HepG2 (cell line): Measurements from ENCODE around the gene PCYT2. TPM values are rescaled to one million over a fixed set of nuclear protein-coding genes. Genes with fewer than 3 reads are reported as not detected.
A peak's percentile ranks its signal among the peaks of the same experiment; 100 is the strongest.

ENCODE experiments used
- ATAC-seq: fragments of 200-7000 bp; cut with Tn5 transposase; 3 replicates; pipeline ENCODE4 v1.9.1; 2020; ENCODE audit warnings: mild to moderate bottlenecking, moderate library complexity
- BruUV-seq: library from RNA; stranded (reverse); fragments of 400-500 nt; replicated peaks from 2 replicates; lab custom pipeline; 2021; lab: Mats Ljungman, UMichigan
- CTCF ChIA-PET: fragments of 300-600 bp; formaldehyde crosslinking; extraction: SDS; loops from one replicate; lab custom pipeline; 2021; ENCODE audit warnings: low total read pairs, inconsistent platforms, low intra/inter-chr PET ratio; lab: Yijun Ruan, JAX
- POLR2A ChIA-PET: fragments of 350-600 bp; sonication (Branson Sonifier 250); formaldehyde crosslinking; loops from one replicate; lab custom pipeline; 2020; ENCODE audit warnings: antibody characterized with exemption, inconsistent platforms; lab: Yijun Ruan, JAX
- DNase-seq: peaks from one replicate; pipeline ENCODE4 v3.0.0-alpha.2; 2015; ENCODE audit warnings: low spot score
- FAIRE-seq: peaks from 3 replicates; lab custom pipeline; 2011; peaks lifted over from hg19 to GRCh38; lab: Jason Lieb, UNC
- H2AFZ ChIP-seq: one replicate; pipeline ENCODE4 v1.6.1; 2011; ENCODE audit warnings: low read length, inconsistent platforms
- H3K27ac ChIP-seq: fragments of 300-600 bp; 3 replicates; pipeline ENCODE4 v1.8.0; 2011; ENCODE audit warnings: mixed run types, mild to moderate bottlenecking, mixed read lengths, low read length, inconsistent platforms; ENCODE audit not compliant: insufficient read depth; ENCODE audit errors: extremely low read length
- H3K27me3 ChIP-seq, 2 experiments: fragments of 200-600 bp in 1 of 2; 2 replicates in 1 of 2; 3 replicates in 1 of 2; pipeline versions ENCODE4 v1.6.0 to v1.8.0; 2011; ENCODE audit warnings: low read length in 2 of 2, mild to moderate bottlenecking in 2 of 2, moderate library complexity in 2 of 2, inconsistent platforms in 1 of 2; ENCODE audit not compliant: insufficient read depth in 2 of 2, control insufficient read depth in 1 of 2
- H3K36me3 ChIP-seq, 2 experiments: fragments of 200-600 bp in 1 of 2; replicated peaks in 1 of 2; 2 replicates in 1 of 2; 3 replicates in 1 of 2; pipeline versions ENCODE4 v1.5.1 to v1.8.0; 2011; ENCODE audit warnings: low read length in 2 of 2, inconsistent platforms in 1 of 2; ENCODE audit not compliant: insufficient read depth in 2 of 2, control insufficient read depth in 1 of 2
- H3K4me1 ChIP-seq: 2 replicates; pipeline ENCODE4 v1.5.1; 2012; ENCODE audit warnings: low read length, inconsistent platforms; ENCODE audit not compliant: insufficient read depth
- H3K4me2 ChIP-seq: 2 replicates; pipeline ENCODE4 v1.6.0; 2011; ENCODE audit warnings: low read depth, low read length, inconsistent platforms
- H3K4me3 ChIP-seq, 3 experiments: fragments of 200-600 bp in 1 of 3; sonication (generic), shearing (Covaris generic) in 1 of 3; replicated peaks in 1 of 3; 2 replicates each; pipeline ENCODE4 v1.5.1; 2011 to 2016; ENCODE audit warnings: low read length in 3 of 3, inconsistent platforms in 2 of 3, low read depth in 2 of 3, mild to moderate bottlenecking in 2 of 3, control low read depth in 1 of 3, mixed read lengths in 1 of 3; ENCODE audit not compliant: insufficient read depth in 1 of 3
- H3K79me2 ChIP-seq: one replicate; pipeline ENCODE4 v1.6.1; 2011; ENCODE audit warnings: low read length, inconsistent platforms; ENCODE audit not compliant: insufficient read depth
- H3K9ac ChIP-seq: 2 replicates; pipeline ENCODE4 v1.6.0; 2011; ENCODE audit warnings: mild to moderate bottlenecking, low read depth, low read length, inconsistent platforms; ENCODE audit not compliant: insufficient read depth
- H3K9me3 ChIP-seq: 2 replicates; pipeline ENCODE4 v1.5.1; 2012; ENCODE audit warnings: mild to moderate bottlenecking, low read length
- H4K20me1 ChIP-seq: 2 replicates; pipeline ENCODE4 v1.6.0; 2011; ENCODE audit warnings: inconsistent platforms, mild to moderate bottlenecking, low read length, moderate library complexity; ENCODE audit not compliant: insufficient read depth
- CENPT ChIP-seq: sonication (generic); formaldehyde crosslinking; IDR thresholded peaks from 2 replicates; pipeline ENCODE4 v1.8.0; 2022; ENCODE audit warnings: low read depth, mild to moderate bottlenecking, moderate library complexity, missing genetic modification reagents
- HOXA5 ChIP-seq: sonication (generic); formaldehyde crosslinking; IDR thresholded peaks from 2 replicates; pipeline ENCODE4 v1.4.0; 2020; ENCODE audit warnings: missing genetic modification reagents
- MED1 ChIP-seq: sonication (generic); formaldehyde crosslinking; IDR thresholded peaks from 2 replicates; pipeline ENCODE4 v1.4.0; 2020; ENCODE audit warnings: missing genetic modification reagents
- NFKB2 ChIP-seq: sonication (generic); formaldehyde crosslinking; IDR thresholded peaks from 2 replicates; pipeline ENCODE4 v1.4.0; 2020; ENCODE audit warnings: missing genetic modification reagents, borderline replicate concordance
- PAF1 ChIP-seq: IDR thresholded peaks from 2 replicates; pipeline ENCODE4 v1.6.1; 2016; ENCODE audit warnings: missing genetic modification reagents, missing compliant biosample characterization
- RFXANK ChIP-seq: IDR thresholded peaks from 2 replicates; pipeline ENCODE4 v1.6.1; 2016
- THAP11 ChIP-seq: IDR thresholded peaks from 2 replicates; pipeline ENCODE4 v1.6.1; 2016; ENCODE audit warnings: missing biosample characterization, missing genetic modification reagents
- ZNF121 ChIP-seq: sonication (generic); formaldehyde crosslinking; IDR thresholded peaks from 2 replicates; pipeline ENCODE4 v1.5.0; 2020; ENCODE audit warnings: mild to moderate bottlenecking, missing genetic modification reagents
- ZNF263 ChIP-seq: sonication (generic); formaldehyde crosslinking; IDR thresholded peaks from 2 replicates; pipeline ENCODE4 v1.4.0; 2020; ENCODE audit warnings: missing genetic modification reagents
- ZNF30 ChIP-seq: sonication (generic); formaldehyde crosslinking; IDR thresholded peaks from 2 replicates; pipeline ENCODE4 v1.5.0; 2020; ENCODE audit warnings: mild to moderate bottlenecking, missing genetic modification reagents
- WGBS: methylation state at CpG from one replicate; pipeline ENCODE4 v1.1.6; 2017; ENCODE audit warnings: low lambda C conversion rate; 5-methylcytosine and 5-hydroxymethylcytosine counted together
- in situ Hi-C: cut with HindIII; loops from 2 replicates; pipeline ENCODE4 v1.10.0; 2017; ENCODE audit warnings: low pct_unique_long_range_greater_than_20kb; ENCODE audit not compliant: extremely low pct_ligation_motif_present
- intact Hi-C: fragments of 100-400 bp; cut with micrococcal nuclease; formaldehyde crosslinking; loops from one replicate; pipeline ENCODE4 v1.10.0; 2022; ENCODE audit not compliant: unreplicated experiment
- polyA plus RNA-seq, 8 experiments: library from polyadenylated mRNA; depleted of rRNA in 3 of 8; stranded (reverse) in 7 of 8; unstranded in 1 of 8; fragments of >200 nt; fragmentation: Illumina TruSeq in 4 of 8; extraction: Trizol in 4 of 8; gene quantifications; 2 replicates each; pipeline versions ENCODE4 v1.2.1 to v1.2.3, GENCODE V29; 2011 to 2016; ENCODE audit warnings: low read depth in 4 of 8, missing spikeins in 1 of 8, mixed read lengths in 1 of 8; ENCODE audit not compliant: insufficient read depth in 1 of 8
- total RNA-seq, 5 experiments: library from RNA; depleted of rRNA; stranded (reverse); fragments of >200 nt; fragmentation: Illumina TruSeq; extraction: Trizol; gene quantifications; 2 replicates each; pipeline ENCODE4 v1.2.3, GENCODE V29; 2016; ENCODE audit warnings: low read depth in 1 of 5
- TF ChIP-seq, protein P1 (sequence below): sonication (generic); IDR thresholded peaks from 2 replicates; pipeline ENCODE4 v1.6.1; 2016; ENCODE audit warnings: low read depth, borderline replicate concordance
- TF ChIP-seq, protein P2 (sequence below): sonication (generic); formaldehyde crosslinking; conservative IDR thresholded peaks from 2 replicates; pipeline ENCODE4 v1.8.1; 2023; ENCODE audit warnings: missing genetic modification reagents
- TF ChIP-seq, protein P3 (sequence below): sonication (generic); formaldehyde crosslinking; conservative IDR thresholded peaks from 2 replicates; pipeline ENCODE4 v1.4.0; 2020; ENCODE audit warnings: mild to moderate bottlenecking, missing genetic modification reagents, moderate library complexity
- TF ChIP-seq, protein P4 (sequence below): sonication (generic); formaldehyde crosslinking; IDR thresholded peaks from 2 replicates; pipeline ENCODE4 v1.4.0; 2020; ENCODE audit warnings: mild to moderate bottlenecking, low read depth, missing genetic modification reagents
- TF ChIP-seq, protein P5 (sequence below): sonication (generic); formaldehyde crosslinking; IDR thresholded peaks from 2 replicates; pipeline ENCODE4 v1.4.0; 2020; ENCODE audit warnings: missing genetic modification reagents

PCYT2 gene
- total and polyA plus RNA-seq, 2 of the 13 experiments (the other 11 are each of a cell fraction or from before 2014, with no cell fraction given) = 147 to 297 TPM

DNA sequence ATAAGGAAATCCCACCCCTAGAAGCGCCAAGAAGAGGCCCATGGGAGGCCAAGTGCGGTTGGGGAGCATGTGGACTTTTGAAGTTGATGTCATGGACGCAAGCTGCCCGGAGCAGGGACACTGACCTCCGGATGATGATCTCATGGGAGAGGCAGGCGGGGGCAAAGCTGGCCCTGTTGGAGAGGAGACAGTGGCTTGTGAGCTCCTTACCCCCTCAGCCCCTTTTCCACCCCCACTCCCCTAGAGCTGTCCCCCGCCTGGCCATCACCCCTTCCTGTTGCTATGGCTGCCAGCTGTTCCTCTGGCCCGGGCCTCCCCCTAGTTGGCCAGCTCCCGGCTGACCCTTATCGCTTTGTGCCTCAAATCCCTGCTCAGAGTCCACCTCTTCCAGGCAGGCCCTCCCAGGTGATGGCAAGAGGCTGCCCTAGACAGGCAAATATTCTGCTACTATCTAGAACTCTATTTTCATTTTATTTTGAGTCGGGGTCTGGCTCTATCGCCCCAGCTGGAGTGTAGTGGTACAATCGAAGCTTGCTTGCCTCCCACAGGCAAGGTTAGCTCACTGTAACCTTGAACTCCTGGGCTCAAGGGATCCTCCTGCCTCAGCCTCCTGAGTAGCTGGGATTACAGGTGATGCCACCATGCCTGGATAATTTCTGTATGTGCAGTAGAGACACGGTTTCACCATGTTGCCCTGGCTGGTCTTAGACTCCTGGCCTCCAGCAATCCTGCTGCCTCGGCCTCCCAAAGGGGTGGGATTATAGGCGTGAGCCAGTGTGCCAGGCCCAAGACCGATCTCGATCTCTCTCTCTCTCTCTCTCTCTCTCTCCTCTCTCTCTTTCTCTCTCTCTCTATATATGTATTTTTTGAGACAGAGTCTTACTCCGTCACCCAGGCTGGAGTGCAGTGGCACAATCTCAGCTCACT is 43.2 kb upstream of the PCYT2 start:
- Histone ChIP-seq H3K9me3 (no peaks in the 10 kb centered on the region), H3K27ac (peak overlapping the region; percentile 23), H3K4me2 (no peak overlapping the region), H3K9ac (0 out of 2 replicates have a peak overlapping the region, but pooled peaks have one; percentile 23), H3K36me3 (peaks cover 33 to 55% of the 10 kb centered on the region in 2 experiments), H2AFZ (no peak overlapping the region), H4K20me1 (peaks cover 24% of the 10 kb centered on the region), H3K27me3 (no peaks in the 10 kb centered on the region; a peak in 1 of 5 replicates), H3K4me1 (peaks cover 67% of the 10 kb centered on the region), H3K4me3 (no peak overlapping the region), H3K79me2 (peaks cover 29% of the 10 kb centered on the region)
- ATAC-seq (peak; percentile 4; the same call in 2 of the 3 replicates), DNase-seq (no peak), FAIRE-seq (no peak)
- in situ Hi-C loops = loop anchor here (5.0 kb wide), 2 partner anchors 43 to 68 kb away; partner anchors contain the start of genes CENPX and LRRC45
- BruUV-seq = no TSS peak
- intact Hi-C loops = no loop called here
- ChIA-PET CTCF (interaction anchor here (1.4 kb wide), 1 partner anchor 67 kb away, joined by 4 read pairs; no protein-coding TSS in a partner anchor), POLR2A (interaction anchor here (0.9 to 9.7 kb wide), 20 partner anchors 8 to 103 kb away, joined by 3 to 136 read pairs (median 10); partner anchors contain the start of genes CENPX, DCXR, LRRC45 and MAFG)
- WGBS = 79% methylated on average over 19 of the region's 19 CpGs
- TF ChIP-seq, protein P1, sequence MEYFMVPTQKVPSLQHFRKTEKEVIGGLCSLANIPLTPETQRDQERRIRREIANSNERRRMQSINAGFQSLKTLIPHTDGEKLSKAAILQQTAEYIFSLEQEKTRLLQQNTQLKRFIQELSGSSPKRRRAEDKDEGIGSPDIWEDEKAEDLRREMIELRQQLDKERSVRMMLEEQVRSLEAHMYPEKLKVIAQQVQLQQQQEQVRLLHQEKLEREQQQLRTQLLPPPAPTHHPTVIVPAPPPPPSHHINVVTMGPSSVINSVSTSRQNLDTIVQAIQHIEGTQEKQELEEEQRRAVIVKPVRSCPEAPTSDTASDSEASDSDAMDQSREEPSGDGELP = 0 out of 2 replicates have a peak, but pooled peaks have one; percentile 17
- no peak for TF ChIP-seq ZNF263
- TF ChIP-seq ZNF121 (CRISPR knock-in tag) = peak; percentile 82
- TF ChIP-seq CENPT (CRISPR knock-in tag) = no peak
- TF ChIP-seq, protein P2, sequence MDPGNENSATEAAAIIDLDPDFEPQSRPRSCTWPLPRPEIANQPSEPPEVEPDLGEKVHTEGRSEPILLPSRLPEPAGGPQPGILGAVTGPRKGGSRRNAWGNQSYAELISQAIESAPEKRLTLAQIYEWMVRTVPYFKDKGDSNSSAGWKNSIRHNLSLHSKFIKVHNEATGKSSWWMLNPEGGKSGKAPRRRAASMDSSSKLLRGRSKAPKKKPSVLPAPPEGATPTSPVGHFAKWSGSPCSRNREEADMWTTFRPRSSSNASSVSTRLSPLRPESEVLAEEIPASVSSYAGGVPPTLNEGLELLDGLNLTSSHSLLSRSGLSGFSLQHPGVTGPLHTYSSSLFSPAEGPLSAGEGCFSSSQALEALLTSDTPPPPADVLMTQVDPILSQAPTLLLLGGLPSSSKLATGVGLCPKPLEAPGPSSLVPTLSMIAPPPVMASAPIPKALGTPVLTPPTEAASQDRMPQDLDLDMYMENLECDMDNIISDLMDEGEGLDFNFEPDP (CRISPR knock-in tag) = no peak
- TF ChIP-seq RFXANK (CRISPR knock-in tag) = no peak
- TF ChIP-seq ZNF30 (CRISPR knock-in tag) = no peak
- no peak for TF ChIP-seq HOXA5
- TF ChIP-seq PAF1 (CRISPR knock-in tag) = 0 out of 2 replicates have a peak, but pooled peaks have one; percentile 37
- TF ChIP-seq MED1 (CRISPR knock-in tag) = 0 out of 2 replicates have a peak, but pooled peaks have one; percentile 4
- peak; percentile 25; the same call in 1 of the 2 replicates for TF ChIP-seq NFKB2 (CRISPR knock-in tag)
- TF ChIP-seq, protein P3, sequence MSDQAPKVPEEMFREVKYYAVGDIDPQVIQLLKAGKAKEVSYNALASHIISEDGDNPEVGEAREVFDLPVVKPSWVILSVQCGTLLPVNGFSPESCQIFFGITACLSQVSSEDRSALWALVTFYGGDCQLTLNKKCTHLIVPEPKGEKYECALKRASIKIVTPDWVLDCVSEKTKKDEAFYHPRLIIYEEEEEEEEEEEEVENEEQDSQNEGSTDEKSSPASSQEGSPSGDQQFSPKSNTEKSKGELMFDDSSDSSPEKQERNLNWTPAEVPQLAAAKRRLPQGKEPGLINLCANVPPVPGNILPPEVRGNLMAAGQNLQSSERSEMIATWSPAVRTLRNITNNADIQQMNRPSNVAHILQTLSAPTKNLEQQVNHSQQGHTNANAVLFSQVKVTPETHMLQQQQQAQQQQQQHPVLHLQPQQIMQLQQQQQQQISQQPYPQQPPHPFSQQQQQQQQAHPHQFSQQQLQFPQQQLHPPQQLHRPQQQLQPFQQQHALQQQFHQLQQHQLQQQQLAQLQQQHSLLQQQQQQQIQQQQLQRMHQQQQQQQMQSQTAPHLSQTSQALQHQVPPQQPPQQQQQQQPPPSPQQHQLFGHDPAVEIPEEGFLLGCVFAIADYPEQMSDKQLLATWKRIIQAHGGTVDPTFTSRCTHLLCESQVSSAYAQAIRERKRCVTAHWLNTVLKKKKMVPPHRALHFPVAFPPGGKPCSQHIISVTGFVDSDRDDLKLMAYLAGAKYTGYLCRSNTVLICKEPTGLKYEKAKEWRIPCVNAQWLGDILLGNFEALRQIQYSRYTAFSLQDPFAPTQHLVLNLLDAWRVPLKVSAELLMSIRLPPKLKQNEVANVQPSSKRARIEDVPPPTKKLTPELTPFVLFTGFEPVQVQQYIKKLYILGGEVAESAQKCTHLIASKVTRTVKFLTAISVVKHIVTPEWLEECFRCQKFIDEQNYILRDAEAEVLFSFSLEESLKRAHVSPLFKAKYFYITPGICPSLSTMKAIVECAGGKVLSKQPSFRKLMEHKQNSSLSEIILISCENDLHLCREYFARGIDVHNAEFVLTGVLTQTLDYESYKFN (CRISPR knock-in tag) = no peak
- TF ChIP-seq, protein P4, sequence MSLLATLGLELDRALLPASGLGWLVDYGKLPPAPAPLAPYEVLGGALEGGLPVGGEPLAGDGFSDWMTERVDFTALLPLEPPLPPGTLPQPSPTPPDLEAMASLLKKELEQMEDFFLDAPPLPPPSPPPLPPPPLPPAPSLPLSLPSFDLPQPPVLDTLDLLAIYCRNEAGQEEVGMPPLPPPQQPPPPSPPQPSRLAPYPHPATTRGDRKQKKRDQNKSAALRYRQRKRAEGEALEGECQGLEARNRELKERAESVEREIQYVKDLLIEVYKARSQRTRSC = no peak
- TF ChIP-seq, protein P5, sequence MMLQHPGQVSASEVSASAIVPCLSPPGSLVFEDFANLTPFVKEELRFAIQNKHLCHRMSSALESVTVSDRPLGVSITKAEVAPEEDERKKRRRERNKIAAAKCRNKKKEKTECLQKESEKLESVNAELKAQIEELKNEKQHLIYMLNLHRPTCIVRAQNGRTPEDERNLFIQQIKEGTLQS (CRISPR knock-in tag) = peak; percentile 68
- no peak for TF ChIP-seq THAP11
